22Rv1 (cell line): ENCODE results near the gene DENND1B.

Source experiments
- ZFX ChIP-seq: fragments of 450-650 bp; IDR thresholded peaks from 2 replicates; pipeline ENCODE4 v1.6.1; 2017; ENCODE audit warnings: antibody characterized with exemption, borderline replicate concordance
- TF ChIP-seq, protein P1 (sequence below): fragments of 450-650 bp; IDR thresholded peaks from 2 replicates; pipeline ENCODE4 v1.5.1; 2017; ENCODE audit warnings: mild to moderate bottlenecking

DNA sequence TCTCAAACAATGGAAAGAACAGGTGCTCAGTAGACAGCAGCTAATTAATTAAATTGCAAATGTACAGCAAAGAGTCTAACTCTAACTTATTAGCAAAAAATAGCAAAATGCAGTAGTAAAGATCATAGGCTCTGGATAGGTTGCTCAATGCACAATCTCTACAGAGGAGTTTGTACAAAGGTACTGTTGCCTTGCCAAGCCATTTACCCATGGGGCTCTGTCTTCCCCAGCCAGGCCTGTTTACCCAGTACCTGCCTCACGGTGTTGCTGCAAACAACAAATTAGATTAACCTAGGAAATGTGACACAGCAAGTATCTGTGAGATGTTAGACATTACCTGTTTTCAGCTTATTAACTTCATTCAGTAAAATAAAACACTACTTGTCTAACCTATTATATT lies 222.0 kb downstream of the DENND1B start:
- TF ChIP-seq, protein P1, sequence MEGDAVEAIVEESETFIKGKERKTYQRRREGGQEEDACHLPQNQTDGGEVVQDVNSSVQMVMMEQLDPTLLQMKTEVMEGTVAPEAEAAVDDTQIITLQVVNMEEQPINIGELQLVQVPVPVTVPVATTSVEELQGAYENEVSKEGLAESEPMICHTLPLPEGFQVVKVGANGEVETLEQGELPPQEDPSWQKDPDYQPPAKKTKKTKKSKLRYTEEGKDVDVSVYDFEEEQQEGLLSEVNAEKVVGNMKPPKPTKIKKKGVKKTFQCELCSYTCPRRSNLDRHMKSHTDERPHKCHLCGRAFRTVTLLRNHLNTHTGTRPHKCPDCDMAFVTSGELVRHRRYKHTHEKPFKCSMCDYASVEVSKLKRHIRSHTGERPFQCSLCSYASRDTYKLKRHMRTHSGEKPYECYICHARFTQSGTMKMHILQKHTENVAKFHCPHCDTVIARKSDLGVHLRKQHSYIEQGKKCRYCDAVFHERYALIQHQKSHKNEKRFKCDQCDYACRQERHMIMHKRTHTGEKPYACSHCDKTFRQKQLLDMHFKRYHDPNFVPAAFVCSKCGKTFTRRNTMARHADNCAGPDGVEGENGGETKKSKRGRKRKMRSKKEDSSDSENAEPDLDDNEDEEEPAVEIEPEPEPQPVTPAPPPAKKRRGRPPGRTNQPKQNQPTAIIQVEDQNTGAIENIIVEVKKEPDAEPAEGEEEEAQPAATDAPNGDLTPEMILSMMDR = no peak
- no peak for TF ChIP-seq ZFX
